ENCODE results near the gene B3GALT5.

The B3GALT5 gene

DNA sequence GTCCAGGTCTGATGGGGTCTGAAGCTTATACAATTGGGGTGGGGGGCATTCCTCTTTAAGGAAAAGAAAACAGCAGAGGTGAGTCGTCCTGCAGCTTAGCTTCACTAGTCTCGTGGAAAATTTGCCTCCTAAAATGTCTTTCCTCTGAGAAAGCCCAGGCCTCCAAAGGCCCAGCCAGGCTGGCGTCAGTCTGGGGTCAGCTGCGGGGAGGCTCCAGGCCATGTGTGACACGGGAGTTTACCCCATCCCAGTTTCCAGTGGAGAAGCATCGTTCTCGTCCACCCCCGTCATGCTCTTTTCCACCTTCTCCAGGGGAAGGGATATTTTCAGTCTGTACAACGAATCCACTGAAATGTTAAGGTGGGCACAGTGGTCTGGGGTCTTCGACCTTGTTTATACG lies 42.8 kb downstream of the B3GALT5 start:
- no peak overlapping the region for H3K9ac ChIP-seq (ENCODE audit: low read length)
- H3K4me2 ChIP-seq (ENCODE audit: low read depth, low read length): no peak overlapping the region
- H4K20me1 ChIP-seq (ENCODE audit: insufficient read depth, low read length): no peaks in the 10 kb centered on the region
- no peak overlapping the region for H3K4me3 ChIP-seq (ENCODE audit: low read length)
- H3K9me3 ChIP-seq (replicated peaks; ENCODE audit: insufficient read depth, low read length): no peaks in the 10 kb centered on the region
- no peaks in the 10 kb centered on the region for H3K27me3 ChIP-seq (replicated peaks; ENCODE audit: insufficient read depth, low read length)
- no peak overlapping the region for H3K27ac ChIP-seq (ENCODE audit: low read length)
- H3K9me2 ChIP-seq (replicated peaks; ENCODE audit: insufficient read depth, low read length): no peaks in the 10 kb centered on the region
- TF ChIP-seq EZH2 (optimal IDR thresholded peaks at IDR 0.05; ENCODE audit: low read depth, low read length): no peak
- no peak for TF ChIP-seq EZH2phosphoT487 (IDR thresholded peaks at IDR 0.05; ENCODE audit: low read length)
- TF ChIP-seq, protein P1, sequence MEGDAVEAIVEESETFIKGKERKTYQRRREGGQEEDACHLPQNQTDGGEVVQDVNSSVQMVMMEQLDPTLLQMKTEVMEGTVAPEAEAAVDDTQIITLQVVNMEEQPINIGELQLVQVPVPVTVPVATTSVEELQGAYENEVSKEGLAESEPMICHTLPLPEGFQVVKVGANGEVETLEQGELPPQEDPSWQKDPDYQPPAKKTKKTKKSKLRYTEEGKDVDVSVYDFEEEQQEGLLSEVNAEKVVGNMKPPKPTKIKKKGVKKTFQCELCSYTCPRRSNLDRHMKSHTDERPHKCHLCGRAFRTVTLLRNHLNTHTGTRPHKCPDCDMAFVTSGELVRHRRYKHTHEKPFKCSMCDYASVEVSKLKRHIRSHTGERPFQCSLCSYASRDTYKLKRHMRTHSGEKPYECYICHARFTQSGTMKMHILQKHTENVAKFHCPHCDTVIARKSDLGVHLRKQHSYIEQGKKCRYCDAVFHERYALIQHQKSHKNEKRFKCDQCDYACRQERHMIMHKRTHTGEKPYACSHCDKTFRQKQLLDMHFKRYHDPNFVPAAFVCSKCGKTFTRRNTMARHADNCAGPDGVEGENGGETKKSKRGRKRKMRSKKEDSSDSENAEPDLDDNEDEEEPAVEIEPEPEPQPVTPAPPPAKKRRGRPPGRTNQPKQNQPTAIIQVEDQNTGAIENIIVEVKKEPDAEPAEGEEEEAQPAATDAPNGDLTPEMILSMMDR (IDR thresholded peaks at IDR 0.05; ENCODE audit: low read length): no peak
- H2AFZ ChIP-seq (ENCODE audit: low read length): no peak overlapping the region
- no peaks in the 10 kb centered on the region for H3F3A ChIP-seq (ENCODE audit: insufficient read depth, low read length)
- peaks cover 15% of the 10 kb centered on the region for H3K4me1 ChIP-seq (ENCODE audit: low read length)
- H3K36me3 ChIP-seq (replicated peaks; ENCODE audit: insufficient read depth, low read length): no peaks in the 10 kb centered on the region
- H3K79me2 ChIP-seq (ENCODE audit: low read length): no peaks in the 10 kb centered on the region
- no peak for DNase-seq

DNA sequence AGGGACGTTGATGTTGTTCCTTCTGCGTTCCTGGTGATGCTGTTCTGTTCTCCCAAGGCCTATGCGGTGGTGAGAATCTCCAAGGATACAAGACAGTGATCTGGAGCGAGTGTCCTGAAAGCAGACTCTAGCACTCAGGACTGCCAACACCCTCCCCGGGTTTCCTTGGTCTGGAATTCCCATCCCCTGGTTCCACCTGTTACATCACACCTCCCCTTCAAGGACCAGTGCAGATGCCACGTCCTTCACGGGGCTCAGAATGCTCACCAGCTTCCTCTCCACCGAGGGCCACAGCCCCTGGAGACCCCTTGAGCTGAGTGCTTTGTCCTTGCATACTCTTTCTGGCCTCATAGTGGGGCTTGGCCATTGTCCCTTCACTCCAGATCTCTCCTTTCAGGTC lies 43.5 kb downstream of the B3GALT5 start:
- H3K36me3 ChIP-seq (replicated peaks; ENCODE audit: insufficient read depth, low read length): no peaks in the 10 kb centered on the region
- H2AFZ ChIP-seq (ENCODE audit: low read length): no peak overlapping the region
- no peak for TF ChIP-seq EZH2phosphoT487 (IDR thresholded peaks at IDR 0.05; ENCODE audit: low read length)
- TF ChIP-seq, protein P1 (IDR thresholded peaks at IDR 0.05; ENCODE audit: low read length): no peak
- TF ChIP-seq EZH2 (optimal IDR thresholded peaks at IDR 0.05; ENCODE audit: low read depth, low read length): no peak
- H3F3A ChIP-seq (ENCODE audit: insufficient read depth, low read length): no peaks in the 10 kb centered on the region
- no peaks in the 10 kb centered on the region for H3K79me2 ChIP-seq (ENCODE audit: low read length)
- no peaks in the 10 kb centered on the region for H4K20me1 ChIP-seq (ENCODE audit: insufficient read depth, low read length)
- H3K9me3 ChIP-seq (replicated peaks; ENCODE audit: insufficient read depth, low read length): no peaks in the 10 kb centered on the region
- no peak overlapping the region for H3K4me2 ChIP-seq (ENCODE audit: low read depth, low read length)
- H3K27ac ChIP-seq (ENCODE audit: low read length): no peak overlapping the region
- peaks cover 15% of the 10 kb centered on the region for H3K4me1 ChIP-seq (ENCODE audit: low read length)
- H3K4me3 ChIP-seq (ENCODE audit: low read length): no peak overlapping the region
- DNase-seq: no peak
- H3K27me3 ChIP-seq (replicated peaks; ENCODE audit: insufficient read depth, low read length): no peaks in the 10 kb centered on the region
- H3K9ac ChIP-seq (ENCODE audit: low read length): no peak overlapping the region
- no peaks in the 10 kb centered on the region for H3K9me2 ChIP-seq (replicated peaks; ENCODE audit: insufficient read depth, low read length)

DNA sequence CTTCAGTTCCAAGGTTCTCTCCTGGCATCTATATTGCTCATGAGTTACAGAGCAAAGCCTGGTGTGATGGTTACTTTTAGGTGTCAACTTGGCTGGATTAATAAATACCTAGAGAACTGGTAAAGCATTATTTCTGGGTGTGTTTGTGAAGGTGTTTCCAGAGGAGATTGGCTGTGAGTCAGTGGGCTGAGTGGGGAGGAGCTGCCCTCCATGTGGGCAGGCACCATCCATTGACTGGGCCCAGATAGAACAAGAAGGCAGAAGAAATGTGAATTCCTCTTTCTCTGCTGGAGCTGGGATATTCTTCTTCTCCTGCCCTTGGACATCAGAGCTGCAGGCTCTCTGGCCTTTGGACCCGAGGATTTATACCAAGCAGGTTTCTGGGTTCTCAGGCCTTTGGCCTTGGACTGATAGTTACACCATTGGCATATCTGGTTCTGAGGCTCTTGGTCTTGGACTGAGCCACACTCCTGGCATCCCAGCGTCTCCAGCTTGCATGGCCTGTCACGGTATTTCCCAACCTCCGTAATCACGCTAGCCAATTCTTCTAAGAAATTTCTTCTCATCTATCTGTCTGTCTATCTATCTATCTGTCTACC lies 44.5 kb downstream of the B3GALT5 start:
- Histone ChIP-seq H3K79me2 (ENCODE audit: low read length) (no peaks in the 10 kb centered on the region), H4K20me1 (ENCODE audit: insufficient read depth, low read length) (no peaks in the 10 kb centered on the region), H3K36me3 (replicated peaks; ENCODE audit: insufficient read depth, low read length) (no peaks in the 10 kb centered on the region), H3K27me3 (replicated peaks; ENCODE audit: insufficient read depth, low read length) (no peaks in the 10 kb centered on the region), H3K9me2 (replicated peaks; ENCODE audit: insufficient read depth, low read length) (no peaks in the 10 kb centered on the region), H3K9ac (ENCODE audit: low read length) (no peak overlapping the region), H3K4me1 (ENCODE audit: low read length) (peaks cover 15% of the 10 kb centered on the region), H3K27ac (ENCODE audit: low read length) (no peak overlapping the region), H3K4me3 (ENCODE audit: low read length) (no peak overlapping the region), H3K9me3 (replicated peaks; ENCODE audit: insufficient read depth, low read length) (no peaks in the 10 kb centered on the region), H2AFZ (ENCODE audit: low read length) (no peak overlapping the region), H3F3A (ENCODE audit: insufficient read depth, low read length) (no peaks in the 10 kb centered on the region), H3K4me2 (ENCODE audit: low read depth, low read length) (no peak overlapping the region)
- no peak for DNase-seq
- TF ChIP-seq, protein P1 (IDR thresholded peaks at IDR 0.05; ENCODE audit: low read length): no peak
- TF ChIP-seq EZH2 (optimal IDR thresholded peaks at IDR 0.05; ENCODE audit: low read depth, low read length) (no peak), EZH2phosphoT487 (IDR thresholded peaks at IDR 0.05; ENCODE audit: low read length) (no peak)

Data from MM.1S (cell line).